GM19397 (cell line): ENCODE data around the gene UPK3A.
"Not testable (repeated sequence)": the region's sequence is repeated elsewhere in the genome, so short reads cannot be mapped to it uniquely, and the experiment has no call there.

Experiments
- ATAC-seq: cut with Tn5 transposase; IDR thresholded peaks from one replicate; pipeline ENCODE4 v1.9.1; 2021; ENCODE audit warnings: mild to moderate bottlenecking, moderate library complexity; ENCODE audit not compliant: unreplicated experiment

The UPK3A gene

DNA sequence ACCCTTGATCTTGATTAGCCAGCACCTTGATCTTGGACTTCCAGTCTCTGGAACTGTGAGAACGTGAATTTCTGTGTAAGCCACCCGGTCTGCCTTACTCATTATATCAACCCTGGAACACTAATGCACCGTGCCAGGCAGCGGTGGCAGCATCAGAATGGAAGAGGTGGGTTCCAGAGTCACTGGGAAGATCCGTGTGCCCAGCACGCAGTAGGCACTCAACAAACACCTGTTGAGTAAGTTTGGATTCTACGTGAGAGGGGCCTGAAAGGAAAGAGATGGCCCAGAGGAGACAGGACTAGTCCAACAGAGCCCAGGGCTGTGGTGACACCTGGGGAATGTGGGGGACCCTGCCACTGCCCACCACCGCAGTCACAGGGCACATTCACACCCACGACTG, 6.6 kb upstream of the UPK3A start:
- no peak for ATAC-seq

DNA sequence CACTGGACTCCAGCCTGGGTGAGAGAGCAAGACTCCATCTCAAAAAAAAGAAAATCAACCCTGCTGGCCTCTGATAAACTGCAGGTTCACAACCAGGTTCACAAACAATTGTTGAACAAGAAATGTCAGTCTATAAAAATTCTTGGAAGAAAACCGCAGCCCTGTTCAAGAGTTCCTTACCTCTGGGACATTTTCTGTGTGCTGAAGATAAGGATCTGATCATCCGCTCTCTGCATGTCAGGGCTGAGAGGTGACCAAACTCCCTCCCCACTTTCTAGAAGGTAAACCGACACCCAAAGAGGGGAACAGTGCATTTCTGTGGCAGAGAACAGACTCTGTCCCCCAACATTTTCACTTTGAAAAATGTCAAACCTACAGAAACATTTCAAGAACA, 4.2 kb upstream of the UPK3A start:
- no peak for ATAC-seq

DNA sequence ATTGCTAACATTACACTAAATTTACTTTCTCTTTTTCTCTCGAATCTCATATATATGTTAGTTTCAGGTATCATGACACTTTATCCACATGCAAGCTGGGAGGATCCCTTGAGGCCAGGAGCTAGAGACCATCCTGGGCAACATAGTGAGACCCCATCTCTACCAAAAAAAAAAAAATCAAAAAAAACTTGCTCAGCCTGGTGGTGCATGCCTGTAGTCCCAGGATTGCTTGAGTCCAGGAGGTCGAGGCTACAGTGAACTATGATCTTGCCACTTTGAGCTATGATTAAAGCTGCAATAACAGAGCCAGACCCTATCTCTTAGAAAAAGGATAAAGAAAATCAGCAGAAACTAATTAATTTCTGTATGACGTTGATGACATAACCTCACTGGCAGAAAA, 3.7 kb upstream of the UPK3A start:
- ATAC-seq: no peak

DNA sequence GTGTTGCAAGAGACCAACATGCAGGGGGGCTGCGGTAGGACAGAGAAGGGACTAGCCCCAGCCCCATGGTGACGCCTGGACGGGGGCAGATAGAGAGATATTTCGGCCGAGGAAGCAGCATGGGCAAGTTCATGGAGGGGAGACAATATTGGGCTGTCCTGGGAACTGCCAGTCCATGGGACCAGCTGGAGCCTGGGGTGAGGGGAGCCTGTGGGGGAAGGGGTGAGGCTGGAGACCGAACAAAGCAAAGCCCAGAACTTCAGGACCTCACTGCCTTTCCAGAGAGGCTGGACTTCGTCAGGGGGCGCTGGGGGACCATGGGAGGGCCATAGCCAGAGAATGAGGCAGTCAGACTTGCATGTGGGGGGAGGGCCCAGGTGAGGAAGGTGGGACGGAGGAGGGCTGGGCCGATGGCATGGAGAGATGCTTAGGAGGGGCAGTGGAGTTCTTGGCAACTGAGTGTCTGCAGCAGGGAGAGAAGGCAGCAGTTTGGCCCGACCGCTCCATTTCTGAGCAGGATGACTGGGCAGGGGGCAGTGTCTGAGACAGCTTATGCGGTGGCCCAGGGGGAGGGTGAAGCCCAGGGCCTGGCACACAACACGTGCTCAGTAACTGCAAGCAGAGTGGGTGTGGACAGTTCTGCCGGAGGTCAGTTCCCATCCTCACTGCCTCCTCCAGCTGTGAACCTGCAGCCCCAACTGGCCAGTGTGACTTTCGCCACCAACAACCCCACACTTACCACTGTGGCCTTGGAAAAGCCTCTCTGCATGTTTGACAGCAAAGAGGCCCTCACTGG, 712 bp downstream of the UPK3A start:
- no peak for ATAC-seq

DNA sequence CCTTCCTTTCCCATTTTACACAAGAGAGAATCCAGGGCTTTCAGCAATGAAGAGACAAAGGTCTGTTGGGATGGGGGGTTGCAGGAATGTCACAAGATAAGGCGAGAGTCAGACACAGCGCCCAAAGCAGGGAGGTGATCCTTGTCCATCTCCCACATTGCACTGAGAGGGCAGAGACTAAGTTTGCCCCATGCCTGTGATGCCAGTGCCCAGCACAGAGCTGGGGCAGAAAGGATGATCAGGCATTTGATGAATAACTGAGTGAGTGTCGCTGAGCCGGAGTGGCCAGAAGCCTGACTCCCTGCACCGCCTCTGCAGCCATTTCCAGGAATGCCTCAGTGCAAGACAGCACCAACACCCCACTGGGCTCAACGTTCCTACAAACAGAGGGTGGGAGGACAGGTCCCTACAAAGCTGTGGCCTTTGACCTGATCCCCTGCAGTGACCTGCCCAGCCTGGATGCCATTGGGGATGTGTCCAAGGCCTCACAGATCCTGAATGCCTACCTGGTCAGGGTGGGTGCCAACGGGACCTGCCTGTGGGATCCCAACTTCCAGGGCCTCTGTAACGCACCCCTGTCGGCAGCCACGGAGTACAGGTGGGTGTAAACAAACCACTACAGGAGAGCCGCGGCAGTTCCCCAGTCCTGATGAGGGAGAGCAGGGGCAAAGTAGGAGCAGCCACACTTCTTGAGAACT, 2.3 kb downstream of the UPK3A start:
- ATAC-seq: no peak

DNA sequence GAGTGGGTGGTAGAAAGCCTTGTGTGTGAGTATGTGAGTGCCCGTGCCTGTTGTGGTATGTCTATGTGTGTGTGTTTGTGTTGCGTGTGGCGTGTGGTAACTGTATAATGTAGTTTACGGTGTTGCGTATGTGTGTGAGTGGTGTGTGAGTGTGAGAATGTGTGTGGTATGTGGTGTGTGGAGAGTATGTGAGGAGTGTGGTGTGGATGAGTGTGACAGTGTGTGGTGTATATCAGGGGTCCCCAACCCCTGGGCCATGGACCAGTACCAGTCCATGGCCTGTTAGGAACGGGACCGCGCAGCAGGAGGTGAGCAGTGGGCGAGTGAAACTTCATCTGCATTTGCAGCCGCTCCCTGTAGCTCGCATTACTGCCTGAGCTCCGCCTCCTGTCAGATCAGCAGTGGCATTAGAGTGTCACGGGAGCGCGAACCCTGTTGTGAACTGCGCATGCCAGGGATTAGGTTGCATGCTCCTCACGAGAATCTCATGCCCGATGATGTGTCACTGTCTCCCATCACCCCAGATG, 5.7 kb downstream of the UPK3A start:
- no peak for ATAC-seq

- no peak for ATAC-seq
These were observed 6.5 kb downstream of the UPK3A start for GRCh38 chr22:45291061-45291930.

- no peak for ATAC-seq
These were observed 7.2 kb downstream of the UPK3A start for GRCh38 chr22:45291931-45292290.

GRCh38 chr22:45292731-45293442, 8.1 kb downstream of the UPK3A start:
- ATAC-seq: no peak

- ATAC-seq: no peak
These were observed 9.3 kb downstream of the UPK3A start for GRCh38 chr22:45294030-45294429.

- ATAC-seq: not testable (repeated sequence)
These were observed 10.3 kb downstream of the UPK3A start for GRCh38 chr22:45295004-45295403.

DNA sequence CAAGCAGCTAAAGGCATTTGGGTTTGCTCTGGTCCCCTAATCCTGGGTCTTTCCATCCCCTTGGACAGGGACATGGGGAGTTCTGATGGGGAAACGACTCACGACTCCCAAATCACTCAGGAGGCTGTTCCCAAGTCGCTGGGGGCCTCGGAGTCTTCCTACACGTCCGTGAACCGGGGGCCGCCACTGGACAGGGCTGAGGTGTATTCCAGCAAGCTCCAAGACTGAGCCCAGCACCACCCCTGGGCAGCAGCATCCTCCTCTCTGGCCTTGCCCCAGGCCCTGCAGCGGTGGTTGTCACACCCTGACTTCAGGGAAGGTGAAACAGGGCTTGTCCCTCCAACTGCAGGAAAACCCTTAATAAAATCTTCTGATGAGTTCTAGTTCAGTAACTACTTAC, 10.7 kb downstream of the UPK3A start:
- ATAC-seq: no peak

- no peak for ATAC-seq
These were observed 12.0 kb downstream of the UPK3A start for GRCh38 chr22:45296628-45297297.

- no peak for ATAC-seq
These were observed 14.3 kb downstream of the UPK3A start for GRCh38 chr22:45298934-45299505.

DNA sequence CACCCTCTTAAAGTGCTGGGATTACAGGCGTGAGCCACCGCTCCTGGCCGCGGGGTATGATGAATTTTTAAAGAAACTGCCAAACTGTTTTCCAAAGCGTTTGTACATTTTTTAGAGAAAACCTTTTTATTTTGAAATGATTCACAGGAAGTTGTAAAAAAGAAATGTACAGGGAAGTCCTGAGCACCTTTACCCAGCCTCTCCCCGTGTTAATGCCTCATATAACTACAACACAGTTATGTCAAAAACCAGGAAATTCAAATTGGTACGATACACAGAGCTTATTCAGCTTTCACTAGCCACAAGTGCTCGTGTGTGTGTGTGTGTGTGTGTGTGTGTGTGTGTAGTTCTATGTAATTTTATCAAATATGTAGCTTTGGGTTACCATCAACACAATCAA, 18.0 kb downstream of the UPK3A start:
- ATAC-seq: no peak

- no peak for ATAC-seq
These were observed 18.4 kb downstream of the UPK3A start for GRCh38 chr22:45303181-45303580.

- ATAC-seq: no peak
These were observed 20.2 kb downstream of the UPK3A start for GRCh38 chr22:45304971-45305370.

- ATAC-seq: no peak
These were observed 20.8 kb downstream of the UPK3A start for GRCh38 chr22:45305456-45306075.

- no peak for ATAC-seq
These were observed 21.4 kb downstream of the UPK3A start for GRCh38 chr22:45306139-45306538.
